ENCODE results near the gene CR1L.

- TF ChIP-seq POLR2AphosphoS5 (IDR thresholded peaks at IDR 0.05; ENCODE audit: low read depth): no peak
- no peak for TF ChIP-seq CTCF (IDR thresholded peaks at IDR 0.05; ENCODE audit: insufficient read depth, low read length)
- TF ChIP-seq SPI1 (IDR thresholded peaks at IDR 0.05; ENCODE audit: borderline replicate concordance, low read depth): no peak
Measured at GRCh38 chr1:207631137-207631536, 13.8 kb upstream of the CR1L start.

All from HL-60 (cell line).